ENCODE data around the gene GFRA1. TPM values are rescaled to one million over a fixed set of nuclear protein-coding genes. Genes with fewer than 3 reads are reported as not detected.

The GFRA1 gene
- polyA plus RNA-seq, 3 donors: not detected

DNA sequence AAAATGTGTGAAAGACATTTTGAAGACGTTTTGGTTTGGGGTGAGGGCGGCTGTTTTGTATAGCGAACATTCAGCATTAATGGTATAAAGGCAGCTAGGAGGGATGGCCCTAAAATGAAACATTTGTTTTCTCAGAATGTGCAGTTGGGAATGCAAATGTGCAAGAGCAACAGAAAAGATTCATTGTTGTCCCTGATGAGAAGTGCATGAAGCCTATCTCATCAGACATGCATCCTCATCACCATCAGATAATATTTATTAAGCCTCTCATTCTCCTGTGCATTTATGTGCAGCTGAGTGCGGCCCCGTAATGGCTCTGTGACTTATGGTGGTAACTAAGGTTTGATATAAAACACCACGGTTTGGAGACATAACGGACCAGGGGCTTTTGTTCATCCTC is 199.5 kb downstream of the GFRA1 start:
- H3K27me3 ChIP-seq (ENCODE audit: control insufficient read depth in 2 of 2, insufficient read depth in 2 of 2, low read length in 2 of 2): no peaks in the 10 kb centered on the region
- H3K27ac Mint-ChIP-seq: no peak overlapping the region
- H3K79me2 ChIP-seq (ENCODE audit: insufficient read depth, low read length): no peaks in the 10 kb centered on the region
- 96% methylated on average over 3 of the region's 7 CpGs for WGBS (ENCODE audit: insufficient coverage)
- H3K4me1 ChIP-seq (ENCODE audit: control insufficient read depth in 1 of 2, insufficient read depth in 2 of 2, low read length in 2 of 2): no peaks in the 10 kb centered on the region
- no peak overlapping the region for H3K4me3 ChIP-seq (replicated peaks in 1 of 3; ENCODE audit: low read depth in 2 of 3, low read length in 3 of 3)
- intact Hi-C loops (cut with micrococcal nuclease): no loop called here
- H3K36me3 ChIP-seq (replicated peaks in 1 of 2; ENCODE audit: control insufficient read depth in 1 of 2, insufficient read depth in 2 of 2, low read length in 2 of 2): no peaks in the 10 kb centered on the region
- H3K9me3 Mint-ChIP-seq: peaks cover 0 to 5% (median 0%) of the 10 kb centered on the region in 7 donors
- H2AFZ ChIP-seq (ENCODE audit: insufficient read depth, low read depth, low read length, poor library complexity, severe bottlenecking): no peak overlapping the region
- H3K4me3 Mint-ChIP-seq: no peak overlapping the region
- H3K9ac ChIP-seq (ENCODE audit: insufficient read depth, low read length, poor library complexity, severe bottlenecking): no peak overlapping the region
- no peak overlapping the region for H3K4me2 ChIP-seq (replicated peaks; ENCODE audit: extremely low read depth, low read length, poor library complexity, severe bottlenecking)
- DNase-seq: no peak
- no peak overlapping the region for H3K27ac ChIP-seq (ENCODE audit: low read depth in 1 of 2, low read length in 2 of 2)
- no peaks in the 10 kb centered on the region for H3K9me3 ChIP-seq (replicated peaks in 1 of 2; ENCODE audit: control insufficient read depth in 1 of 2, insufficient read depth in 1 of 2, low read length in 2 of 2)
- TF ChIP-seq, protein P1, sequence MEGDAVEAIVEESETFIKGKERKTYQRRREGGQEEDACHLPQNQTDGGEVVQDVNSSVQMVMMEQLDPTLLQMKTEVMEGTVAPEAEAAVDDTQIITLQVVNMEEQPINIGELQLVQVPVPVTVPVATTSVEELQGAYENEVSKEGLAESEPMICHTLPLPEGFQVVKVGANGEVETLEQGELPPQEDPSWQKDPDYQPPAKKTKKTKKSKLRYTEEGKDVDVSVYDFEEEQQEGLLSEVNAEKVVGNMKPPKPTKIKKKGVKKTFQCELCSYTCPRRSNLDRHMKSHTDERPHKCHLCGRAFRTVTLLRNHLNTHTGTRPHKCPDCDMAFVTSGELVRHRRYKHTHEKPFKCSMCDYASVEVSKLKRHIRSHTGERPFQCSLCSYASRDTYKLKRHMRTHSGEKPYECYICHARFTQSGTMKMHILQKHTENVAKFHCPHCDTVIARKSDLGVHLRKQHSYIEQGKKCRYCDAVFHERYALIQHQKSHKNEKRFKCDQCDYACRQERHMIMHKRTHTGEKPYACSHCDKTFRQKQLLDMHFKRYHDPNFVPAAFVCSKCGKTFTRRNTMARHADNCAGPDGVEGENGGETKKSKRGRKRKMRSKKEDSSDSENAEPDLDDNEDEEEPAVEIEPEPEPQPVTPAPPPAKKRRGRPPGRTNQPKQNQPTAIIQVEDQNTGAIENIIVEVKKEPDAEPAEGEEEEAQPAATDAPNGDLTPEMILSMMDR (IDR thresholded peaks at IDR 0.05): no peak
- H3K36me3 Mint-ChIP-seq: no peaks in the 10 kb centered on the region
- no peaks in the 10 kb centered on the region for H3K4me1 Mint-ChIP-seq
- H4K20me1 ChIP-seq (ENCODE audit: insufficient read depth, low read length): no peaks in the 10 kb centered on the region
- H3K27me3 Mint-ChIP-seq (ENCODE audit: low read depth in 3 of 3): peaks cover 0 to 2% (median 0%) of the 10 kb centered on the region in 3 donors

DNA sequence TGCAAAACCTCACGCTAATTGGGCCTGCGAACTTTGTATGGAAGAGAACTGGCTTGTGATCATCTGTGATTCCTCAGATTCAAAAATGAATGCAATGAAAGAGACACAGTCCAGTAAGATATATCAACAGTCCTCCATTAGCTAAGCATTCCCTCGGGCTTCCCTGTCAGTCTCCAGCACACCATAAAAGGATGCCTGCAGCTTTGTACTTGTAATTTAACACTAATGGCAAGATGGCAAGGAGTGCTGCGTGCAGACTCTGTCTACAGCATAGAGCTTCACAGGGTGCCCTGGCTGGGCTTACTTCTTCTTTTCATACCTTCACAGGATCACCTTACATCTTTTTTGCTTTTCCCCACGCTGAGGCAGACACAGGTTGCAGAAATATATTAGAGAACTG is 200.0 kb downstream of the GFRA1 start:
- Histone ChIP-seq H3K4me3 (replicated peaks in 1 of 3; ENCODE audit: low read depth in 2 of 3, low read length in 3 of 3) (no peak overlapping the region), H3K27me3 (ENCODE audit: control insufficient read depth in 2 of 2, insufficient read depth in 2 of 2, low read length in 2 of 2) (no peaks in the 10 kb centered on the region), H3K36me3 (replicated peaks in 1 of 2; ENCODE audit: control insufficient read depth in 1 of 2, insufficient read depth in 2 of 2, low read length in 2 of 2) (no peaks in the 10 kb centered on the region), H3K27ac (ENCODE audit: low read depth in 1 of 2, low read length in 2 of 2) (no peak overlapping the region), H3K4me1 (ENCODE audit: control insufficient read depth in 1 of 2, insufficient read depth in 2 of 2, low read length in 2 of 2) (no peaks in the 10 kb centered on the region), H3K4me2 (replicated peaks; ENCODE audit: extremely low read depth, low read length, poor library complexity, severe bottlenecking) (no peak overlapping the region), H3K9me3 (replicated peaks in 1 of 2; ENCODE audit: control insufficient read depth in 1 of 2, insufficient read depth in 1 of 2, low read length in 2 of 2) (no peaks in the 10 kb centered on the region), H2AFZ (ENCODE audit: insufficient read depth, low read depth, low read length, poor library complexity, severe bottlenecking) (no peak overlapping the region), H4K20me1 (ENCODE audit: insufficient read depth, low read length) (no peaks in the 10 kb centered on the region), H3K79me2 (ENCODE audit: insufficient read depth, low read length) (no peaks in the 10 kb centered on the region), H3K9ac (ENCODE audit: insufficient read depth, low read length, poor library complexity, severe bottlenecking) (no peak overlapping the region)
- no peak overlapping the region for H3K4me3 Mint-ChIP-seq
- TF ChIP-seq, protein P1 (IDR thresholded peaks at IDR 0.05): no peak
- H3K36me3 Mint-ChIP-seq: no peaks in the 10 kb centered on the region
- 86% methylated on average over 3 of the region's 5 CpGs for WGBS (ENCODE audit: insufficient coverage)
- no peak overlapping the region for H3K27ac Mint-ChIP-seq
- no peaks in the 10 kb centered on the region for H3K27me3 Mint-ChIP-seq (ENCODE audit: low read depth in 3 of 3)
- intact Hi-C loops (cut with micrococcal nuclease): no loop called here
- H3K9me3 Mint-ChIP-seq: peaks cover 0 to 5% (median 0%) of the 10 kb centered on the region in 7 donors
- no peaks in the 10 kb centered on the region for H3K4me1 Mint-ChIP-seq
- DNase-seq: no peak

Measured in CD14-positive monocyte (primary cell).